Dermis microvascular lymphatic vessel endothelial cell (primary cell): ENCODE results near the gene NOPCHAP1. TPM values are rescaled to one million over a fixed set of nuclear protein-coding genes. Genes with fewer than 3 reads are reported as not detected.
"Not testable (repeated sequence)": the region's sequence is repeated elsewhere in the genome, so short reads cannot be mapped to it uniquely, and the experiment has no call there.

Experiments
- DNase-seq, 2 donors: peaks; one replicate each; pipeline versions ENCODE4 v3.0.0 to v3.0.0-alpha.2; 2010; ENCODE audit warnings: low read depth in 2 of 2
- total RNA-seq: library from RNA; depleted of rRNA; stranded (reverse); fragments of >200 nt; gene quantifications from 2 replicates; pipeline ENCODE4 v1.2.1, GENCODE V29; 2014

The NOPCHAP1 gene
- total RNA-seq: 4.3 and 10.4 TPM in 2 replicates

- peak; percentile 28 to 84 for DNase-seq
Observed at GRCh38 chr12:104986022-104986941, at the start of gene NOPCHAP1. Gene NOPCHAP1, plus strand, starts transcription at chr12:104986316. Its CDS starts 37 bp downstream, at chr12:104986353.

GRCh38 chr12:104938371-104938770 lies 47.7 kb upstream of the NOPCHAP1 start:
- DNase-seq: no peak

GRCh38 chr12:104939089-104939488 lies 47.0 kb upstream of the NOPCHAP1 start:
- no peak for DNase-seq

GRCh38 chr12:104941454-104941853 lies 44.7 kb upstream of the NOPCHAP1 start:
- no peak for DNase-seq

GRCh38 chr12:104942075-104942474 lies 44.0 kb upstream of the NOPCHAP1 start:
- no peak for DNase-seq

- not testable (repeated sequence) for DNase-seq
Observed at GRCh38 chr12:104943401-104943800, 42.7 kb upstream of the NOPCHAP1 start.

- DNase-seq: no peak
Observed at GRCh38 chr12:104944252-104944651, 41.9 kb upstream of the NOPCHAP1 start.

GRCh38 chr12:104948716-104949115 lies 37.4 kb upstream of the NOPCHAP1 start:
- DNase-seq: not testable (repeated sequence)

- DNase-seq: no peak
Observed at GRCh38 chr12:104951759-104952509, 34.2 kb upstream of the NOPCHAP1 start.

GRCh38 chr12:104952816-104953215 lies 33.3 kb upstream of the NOPCHAP1 start:
- no peak for DNase-seq

- peak in 1 of 2 donors; percentile 5 for DNase-seq
Observed at GRCh38 chr12:104953323-104953722, 32.8 kb upstream of the NOPCHAP1 start.

GRCh38 chr12:104955703-104956102 lies 30.4 kb upstream of the NOPCHAP1 start:
- no peak for DNase-seq

GRCh38 chr12:104956870-104957718 lies 29.0 kb upstream of the NOPCHAP1 start:
- no peak for DNase-seq

GRCh38 chr12:104957719-104958000 lies 28.5 kb upstream of the NOPCHAP1 start:
- no peak for DNase-seq

GRCh38 chr12:104958001-104958804 lies 27.9 kb upstream of the NOPCHAP1 start, which contains the start of gene SLC41A2:
Gene SLC41A2, minus strand, starts transcription at chr12:104958290. Its CDS starts 29,763 bp downstream, at chr12:104928527.
- DNase-seq: peak; percentile 3 to 75

GRCh38 chr12:104958805-104959334 lies 27.2 kb upstream of the NOPCHAP1 start:
- DNase-seq: no peak

- DNase-seq: peak in 1 of 2 donors; percentile 9
Observed at GRCh38 chr12:104959335-104959841, 26.7 kb upstream of the NOPCHAP1 start.

- no peak for DNase-seq
Observed at GRCh38 chr12:104960464-104960863, 25.7 kb upstream of the NOPCHAP1 start.

GRCh38 chr12:104963757-104964156 lies 22.4 kb upstream of the NOPCHAP1 start:
- no peak for DNase-seq

- no peak for DNase-seq
Observed at GRCh38 chr12:104964167-104964855, 21.8 kb upstream of the NOPCHAP1 start.
